Right atrium auricular region (tissue), 2 donors: ENCODE data around the gene CACNG4. TPM values are rescaled to one million over a fixed set of nuclear protein-coding genes. Genes with fewer than 3 reads are reported as not detected.
"Not testable (repeated sequence)": the region's sequence is repeated elsewhere in the genome, so short reads cannot be mapped to it uniquely, and the experiment has no call there.

Source experiments
- DNase-seq: peaks from one replicate; pipeline ENCODE4 v3.0.0-alpha.2; 2019; ENCODE audit warnings: low spot score
- H3K27ac ChIP-seq, 2 donors: fragments of 200-600 bp; sonication (generic); 1 replicate in 1 of 2; 2 replicates in 1 of 2; pipeline ENCODE4 v1.5.1; 2016 to 2019
- H3K27me3 ChIP-seq, 2 donors: fragments of 200-600 bp; sonication (generic); one replicate each; pipeline versions ENCODE4 v1.5.1 to v1.6.0; 2017 to 2019
- H3K36me3 ChIP-seq: fragments of 200-600 bp; sonication (generic); one replicate; pipeline ENCODE4 v1.5.1; 2016
- H3K4me1 ChIP-seq, 2 donors: fragments of 200-600 bp; sonication (generic); one replicate each; pipeline versions ENCODE4 v1.5.1 to v1.6.0; 2017 to 2019
- H3K4me3 ChIP-seq, 2 donors: fragments of 200-600 bp; sonication (generic); 1 replicate in 1 of 2; 2 replicates in 1 of 2; pipeline ENCODE4 v1.5.1; 2017 to 2019; ENCODE audit warnings: mild to moderate bottlenecking in 1 of 2, moderate library complexity in 1 of 2
- H3K9me3 ChIP-seq, 2 donors: fragments of 200-600 bp; sonication (generic); one replicate each; pipeline ENCODE4 v1.5.1; 2019
- CTCF ChIP-seq, 2 donors: fragments of 200-600 bp; sonication (generic); IDR thresholded peaks; one replicate each; pipeline ENCODE4 v1.5.1; 2019; ENCODE audit warnings: antibody characterized with exemption in 2 of 2
- total RNA-seq, 2 donors: library from RNA; depleted of rRNA; stranded (reverse); fragments of >200 nt; gene quantifications; one replicate each; pipeline ENCODE4 v1.1.0, GENCODE V29; 2016

Gene CACNG4
- total RNA-seq, 2 donors from 2014 or later = 0.63 to 1.9 TPM

- DNase-seq = no peak
- TF ChIP-seq CTCF (IDR thresholded peaks at IDR 0.05) = no peak
- Histone ChIP-seq H3K27ac (no peak overlapping the region), H3K27me3 (no peaks in the 10 kb centered on the region), H3K4me3 (no peak overlapping the region), H3K4me1 (no peaks in the 10 kb centered on the region), H3K36me3 (no peaks in the 10 kb centered on the region), H3K9me3 (no peaks in the 10 kb centered on the region)
Observed at GRCh38 chr17:67040652-67041051, 76.1 kb downstream of the CACNG4 start.

- DNase-seq, H3K4me1 ChIP-seq, H3K27ac ChIP-seq, H3K9me3 ChIP-seq, H3K4me3 ChIP-seq, H3K27me3 ChIP-seq, H3K36me3 ChIP-seq: not testable (repeated sequence)
Observed at GRCh38 chr17:67041119-67041518, 76.6 kb downstream of the CACNG4 start.

- H3K9me3 ChIP-seq = no peaks in the 10 kb centered on the region
- H3K27ac ChIP-seq = no peak overlapping the region
- TF ChIP-seq CTCF (IDR thresholded peaks at IDR 0.05) = no peak
- no peak overlapping the region for H3K4me3 ChIP-seq
- no peaks in the 10 kb centered on the region for H3K36me3 ChIP-seq
- no peaks in the 10 kb centered on the region for H3K4me1 ChIP-seq
- no peak for DNase-seq
- no peaks in the 10 kb centered on the region for H3K27me3 ChIP-seq
Observed at GRCh38 chr17:67041531-67041930, 77.0 kb downstream of the CACNG4 start.

GRCh38 chr17:67041941-67042899 lies 77.7 kb downstream of the CACNG4 start:
- TF ChIP-seq CTCF (IDR thresholded peaks at IDR 0.05) = no peak
- H3K4me1 ChIP-seq = no peaks in the 10 kb centered on the region
- peaks cover 0 to under 1% of the 10 kb centered on the region in 2 donors for H3K9me3 ChIP-seq
- no peak overlapping the region for H3K4me3 ChIP-seq
- H3K27ac ChIP-seq = no peak overlapping the region
- no peak for DNase-seq
- no peaks in the 10 kb centered on the region for H3K36me3 ChIP-seq
- H3K27me3 ChIP-seq = no peaks in the 10 kb centered on the region

- no peak for TF ChIP-seq CTCF (IDR thresholded peaks at IDR 0.05)
- Histone ChIP-seq H3K27ac (no peak overlapping the region), H3K36me3 (no peaks in the 10 kb centered on the region), H3K9me3 (peaks cover 0 to 10% of the 10 kb centered on the region in 2 donors), H3K27me3 (no peaks in the 10 kb centered on the region), H3K4me1 (no peaks in the 10 kb centered on the region), H3K4me3 (no peak overlapping the region)
- no peak for DNase-seq
Observed at GRCh38 chr17:67043283-67043682, 78.8 kb downstream of the CACNG4 start.

- no peak within 1 kb of the TSS for H3K4me3 ChIP-seq
Observed at GRCh38 chr17:67044016-67044772, 79.7 kb downstream of the CACNG4 start, which contains the start of gene CACNG1. TSS of gene CACNG1 (plus strand) at chr17:67044554. CDS start at chr17:67044661, 107 bp downstream.

More at GRCh38 chr17:67044016-67044772, 79.7 kb downstream of the CACNG4 start, which contains the start of gene CACNG1:
- no peak for DNase-seq
- no peak for TF ChIP-seq CTCF (IDR thresholded peaks at IDR 0.05)
- Histone ChIP-seq H3K36me3 (no peaks in the 10 kb centered on the region), H3K4me1 (no peaks in the 10 kb centered on the region), H3K27ac (no peak within 1 kb of the TSS), H3K27me3 (no peaks in the 10 kb centered on the region), H3K9me3 (peaks cover 0 to 19% of the 10 kb centered on the region in 2 donors)
